GM12872 (cell line): ENCODE results near the gene IL17RE.
A peak's percentile ranks its signal among the peaks of the same experiment; 100 is the strongest.

Experiments
- TF ChIP-seq, protein P1 (sequence below): IDR thresholded peaks from 3 replicates; pipeline ENCODE4 v1.5.1; 2011; ENCODE audit warnings: low read depth, mild to moderate bottlenecking, low read length, moderate library complexity; ENCODE audit not compliant: insufficient read depth

Gene IL17RE

DNA sequence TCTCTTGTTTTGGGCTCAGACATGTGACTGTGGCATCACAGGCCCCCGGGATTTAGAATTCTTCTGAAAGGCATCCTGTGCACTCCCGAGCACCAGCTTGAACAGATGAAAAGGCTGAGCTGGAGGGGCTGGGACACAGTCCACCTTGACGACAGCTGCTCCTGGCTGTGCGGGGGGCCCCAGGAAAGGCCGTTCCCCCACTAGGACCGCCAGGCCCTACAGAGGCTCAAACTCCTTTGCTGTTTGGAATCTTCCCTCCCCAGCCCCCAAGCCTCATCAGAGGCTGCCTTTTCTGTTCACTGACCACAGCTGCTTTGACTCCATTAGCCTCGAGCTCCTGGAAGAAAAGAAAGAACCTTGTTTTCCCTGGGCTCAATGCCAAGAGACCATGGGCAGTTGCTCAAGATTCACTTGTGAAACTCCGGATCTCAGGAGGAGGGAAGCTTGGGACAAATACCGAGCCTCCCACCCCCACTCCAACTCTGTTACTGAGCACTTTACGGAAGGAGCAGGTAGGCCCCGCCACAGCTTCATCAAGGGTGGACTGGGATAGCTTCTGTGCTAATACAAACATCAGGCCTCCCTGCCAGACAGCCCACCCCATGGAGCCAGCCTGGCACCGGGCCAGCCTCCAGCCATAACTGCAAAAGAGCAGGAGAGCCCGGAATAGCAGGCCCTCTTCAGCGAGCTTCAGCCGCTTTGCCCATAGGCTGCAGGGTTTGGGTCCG is 38.3 kb upstream of the IL17RE start:
- TF ChIP-seq, protein P1, sequence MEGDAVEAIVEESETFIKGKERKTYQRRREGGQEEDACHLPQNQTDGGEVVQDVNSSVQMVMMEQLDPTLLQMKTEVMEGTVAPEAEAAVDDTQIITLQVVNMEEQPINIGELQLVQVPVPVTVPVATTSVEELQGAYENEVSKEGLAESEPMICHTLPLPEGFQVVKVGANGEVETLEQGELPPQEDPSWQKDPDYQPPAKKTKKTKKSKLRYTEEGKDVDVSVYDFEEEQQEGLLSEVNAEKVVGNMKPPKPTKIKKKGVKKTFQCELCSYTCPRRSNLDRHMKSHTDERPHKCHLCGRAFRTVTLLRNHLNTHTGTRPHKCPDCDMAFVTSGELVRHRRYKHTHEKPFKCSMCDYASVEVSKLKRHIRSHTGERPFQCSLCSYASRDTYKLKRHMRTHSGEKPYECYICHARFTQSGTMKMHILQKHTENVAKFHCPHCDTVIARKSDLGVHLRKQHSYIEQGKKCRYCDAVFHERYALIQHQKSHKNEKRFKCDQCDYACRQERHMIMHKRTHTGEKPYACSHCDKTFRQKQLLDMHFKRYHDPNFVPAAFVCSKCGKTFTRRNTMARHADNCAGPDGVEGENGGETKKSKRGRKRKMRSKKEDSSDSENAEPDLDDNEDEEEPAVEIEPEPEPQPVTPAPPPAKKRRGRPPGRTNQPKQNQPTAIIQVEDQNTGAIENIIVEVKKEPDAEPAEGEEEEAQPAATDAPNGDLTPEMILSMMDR, result no peak

DNA sequence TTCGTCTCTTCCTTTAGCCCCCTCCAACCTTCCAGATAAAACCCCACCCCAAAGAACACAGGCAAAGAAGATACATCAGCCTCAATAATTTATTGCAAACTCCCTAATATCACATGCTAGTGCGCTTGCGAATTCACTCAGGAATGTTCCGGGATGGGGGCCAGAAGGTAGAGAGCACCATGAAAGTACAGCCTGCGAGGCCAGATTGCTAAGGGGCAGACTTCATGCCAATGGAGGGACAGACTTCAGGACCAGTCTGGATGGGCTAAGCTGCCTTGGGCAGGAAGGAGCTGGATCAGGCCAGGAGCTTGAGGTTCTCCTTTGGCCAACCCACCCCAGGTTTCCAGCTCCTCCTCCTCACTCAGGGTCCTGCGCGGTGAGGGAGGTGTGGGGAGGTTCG is 36.0 kb upstream of the IL17RE start:
- TF ChIP-seq, protein P1, result no peak

DNA sequence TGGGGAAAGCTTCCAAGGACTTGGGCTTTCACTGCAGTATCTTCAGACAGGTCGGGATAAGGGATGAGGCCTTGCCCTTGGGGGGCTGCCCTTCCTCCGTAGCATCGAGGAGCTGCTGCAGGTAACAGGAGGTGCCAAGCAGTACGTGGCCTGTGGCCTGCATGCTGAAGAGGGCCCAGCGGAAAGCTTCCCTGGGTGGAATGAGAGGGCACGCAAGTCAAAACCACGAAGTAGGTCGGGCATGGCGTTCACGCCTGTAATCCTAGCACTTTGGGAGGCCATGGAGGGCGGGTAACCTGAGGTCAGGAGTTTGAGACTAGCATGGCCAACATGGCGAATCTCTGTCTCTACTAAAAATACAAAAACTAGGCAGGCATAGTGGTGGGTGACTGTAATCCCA is 35.5 kb upstream of the IL17RE start:
- TF ChIP-seq, protein P1, result no peak

DNA sequence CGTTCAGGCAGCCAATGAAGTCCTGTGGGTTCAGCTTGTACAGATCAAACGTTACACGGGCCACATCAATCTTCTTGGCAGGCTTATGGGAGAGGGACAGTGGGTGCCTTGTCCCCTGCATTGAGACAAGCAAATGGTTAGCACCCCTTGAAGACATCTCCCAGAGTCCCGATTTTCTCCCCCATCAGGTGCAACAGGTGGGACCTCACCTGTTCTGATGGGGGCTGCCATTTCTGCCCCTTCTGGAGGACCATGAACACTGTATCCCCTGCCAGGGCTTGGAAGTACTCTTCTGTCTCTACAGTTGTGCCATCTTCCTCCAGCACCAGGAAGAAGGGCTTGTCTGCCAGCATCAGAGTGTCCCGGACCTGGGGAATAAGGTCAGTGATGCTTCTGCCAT is 32.7 kb upstream of the IL17RE start:
- TF ChIP-seq, protein P1, result no peak

DNA sequence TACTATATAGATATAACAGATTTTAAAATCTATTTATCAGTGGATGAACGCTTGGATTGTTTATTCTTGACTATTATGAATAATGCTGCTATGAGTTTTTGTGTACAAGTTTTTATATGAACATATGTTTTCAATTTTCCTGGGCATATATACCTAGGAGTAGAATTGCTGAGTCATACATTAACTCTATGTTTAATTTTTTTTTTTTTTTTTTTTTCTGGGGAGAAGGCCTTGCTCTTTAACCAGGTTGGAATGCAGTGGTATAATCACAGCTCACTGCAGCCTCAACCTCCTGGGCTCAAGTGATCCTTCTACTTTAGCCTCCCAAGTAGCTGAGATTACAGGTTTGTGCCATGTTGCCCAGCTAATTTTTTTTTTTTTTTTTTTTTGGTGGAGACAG is 31.7 kb upstream of the IL17RE start:
- TF ChIP-seq, protein P1, result no peak

DNA sequence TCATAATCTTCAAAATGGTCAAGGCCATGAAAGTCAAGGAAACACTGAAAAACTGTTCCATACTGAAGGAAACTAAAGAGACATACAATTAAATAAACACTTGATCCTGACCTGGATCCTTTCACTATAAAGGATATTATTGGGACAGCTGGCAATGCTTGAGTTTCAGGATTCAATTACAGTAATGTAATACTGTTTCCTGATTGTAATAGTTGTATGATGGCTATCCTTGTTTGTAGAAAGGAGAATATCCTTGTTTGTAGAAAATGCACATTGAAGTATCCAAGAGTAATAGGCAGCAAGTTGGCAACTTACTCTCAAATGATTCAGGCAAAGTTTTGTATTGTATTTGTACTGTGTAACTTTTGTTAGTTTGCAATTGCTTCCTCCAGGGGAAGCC is 27.2 kb upstream of the IL17RE start:
- TF ChIP-seq, protein P1, result no peak

DNA sequence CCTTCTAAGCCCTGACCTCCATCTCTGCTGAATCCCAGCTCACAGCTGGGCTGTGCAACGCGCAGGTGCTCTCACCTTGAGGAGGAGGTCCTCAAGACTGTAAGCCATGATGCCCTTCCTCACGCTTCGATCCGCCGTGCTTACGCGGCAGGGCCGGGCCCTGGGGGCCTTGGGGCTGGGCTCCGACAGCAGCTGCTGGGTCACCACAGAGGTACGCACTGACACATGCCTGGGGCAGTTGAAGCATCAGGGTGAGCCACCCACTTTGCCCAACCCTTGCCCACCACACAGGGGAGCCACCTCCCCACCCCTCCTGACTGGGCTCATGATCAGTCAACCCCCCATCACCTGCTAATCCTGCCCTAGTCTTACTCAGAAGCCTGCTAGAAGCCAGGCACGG is 25.7 kb upstream of the IL17RE start:
- TF ChIP-seq, protein P1, result peak; percentile 21; the same call in 1 of the 3 replicates

DNA sequence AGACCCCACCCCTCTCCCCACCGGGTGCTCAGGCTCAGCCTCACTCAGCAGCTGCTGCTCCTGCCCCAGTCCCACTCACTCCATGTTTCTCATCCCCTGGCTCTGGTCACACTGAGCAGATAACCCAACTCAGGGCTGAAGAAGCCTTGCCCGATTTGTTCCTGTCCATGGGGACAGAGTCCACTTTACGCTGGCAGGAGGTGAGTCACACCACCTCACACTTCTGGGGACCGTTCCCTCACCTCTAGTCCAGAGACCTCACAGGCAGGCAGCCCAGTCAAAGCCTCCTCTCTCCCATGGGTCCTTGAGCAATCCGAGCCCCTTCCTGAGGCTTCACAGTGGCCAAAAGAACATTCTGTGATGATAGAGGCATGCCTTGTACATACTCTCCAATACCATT is 23.9 kb upstream of the IL17RE start:
- TF ChIP-seq, protein P1, result no peak
